Activated T-cell treated with anti-CD3 and anti-CD28 coated beads, Interleukin-2, amount 50 U/mL, for 72 hours (primary cell): ENCODE results near the gene UNC5C. TPM values are rescaled to one million over a fixed set of nuclear protein-coding genes. Genes with fewer than 3 reads are reported as not detected.
"Not testable (repeated sequence)": the region's sequence is repeated elsewhere in the genome, so short reads cannot be mapped to it uniquely, and the experiment has no call there.

Source experiments
- ATAC-seq, 2 donors: fragments of 150-1000 bp; cut with Tn5 transposase; replicated peaks in 1 of 2; 2 replicates each; pipeline ENCODE4 v1.10.0; 2021; ENCODE audit warnings: moderate library complexity in 2 of 2, mild to moderate bottlenecking in 1 of 2
- DNase-seq, 2 donors: peaks; one replicate each; pipeline ENCODE4 v3.0.0; 2021 to 2022; ENCODE audit warnings: mixed read lengths in 1 of 2
- H3K27ac Mint-ChIP-seq: one replicate; pipeline ENCODE4 v1.8.0; 2022; ENCODE audit warnings: mild to moderate bottlenecking, moderate library complexity, mixed read lengths
- H3K27me3 Mint-ChIP-seq: one replicate; pipeline ENCODE4 v1.8.0; 2022; ENCODE audit warnings: low read depth, mixed read lengths
- H3K36me3 Mint-ChIP-seq, 2 donors: one replicate each; pipeline ENCODE4 v1.8.0; 2022; ENCODE audit warnings: mixed read lengths in 2 of 2, mild to moderate bottlenecking in 1 of 2; ENCODE audit not compliant: insufficient read depth in 2 of 2
- H3K4me1 Mint-ChIP-seq: one replicate; pipeline ENCODE4 v1.8.0; 2022; ENCODE audit warnings: low read depth, mixed read lengths
- H3K4me3 Mint-ChIP-seq, 2 donors: one replicate each; pipeline ENCODE4 v1.8.0; 2022; ENCODE audit warnings: mild to moderate bottlenecking in 2 of 2, mixed read lengths in 2 of 2, moderate library complexity in 2 of 2
- H3K9me3 Mint-ChIP-seq, 2 donors: one replicate each; pipeline ENCODE4 v1.8.0; 2022; ENCODE audit warnings: mixed read lengths in 2 of 2
- total RNA-seq, 2 donors: library from RNA; stranded (reverse); gene quantifications; one replicate each; pipeline ENCODE4 v1.2.3, GENCODE V29; 2022

Gene UNC5C
- total RNA-seq, 2 donors from 2014 or later = 0.14 to 0.21 TPM

DNA sequence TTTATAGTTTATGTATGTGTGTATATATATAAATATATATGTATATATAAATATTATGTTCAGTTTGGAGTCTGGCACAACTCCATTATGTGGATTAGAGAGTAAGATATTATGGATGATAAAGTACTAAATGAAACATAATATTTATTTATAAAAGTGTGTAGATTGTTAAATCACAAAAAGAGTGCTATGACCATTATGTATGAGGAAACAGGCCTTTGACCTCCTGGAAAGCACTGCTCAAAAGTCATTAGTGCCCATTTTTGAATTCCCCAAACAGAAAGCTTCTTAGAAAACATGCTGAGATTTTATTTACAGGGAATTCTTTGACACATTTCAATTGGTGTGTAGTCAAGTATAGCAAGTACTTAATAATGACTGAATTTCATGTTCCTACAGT lies 391.2 kb downstream of the UNC5C start:
- Mint-ChIP-seq H3K4me1 (peaks cover 31% of the 10 kb centered on the region), H3K27me3 (no peaks in the 10 kb centered on the region), H3K9me3 (no peaks in the 10 kb centered on the region), H3K4me3 (no peak overlapping the region), H3K36me3 (no peaks in the 10 kb centered on the region), H3K27ac (no peak overlapping the region)
- ATAC-seq (no peak), DNase-seq (no peak)

GRCh38 chr4:95156452-95156765 lies 392.4 kb downstream of the UNC5C start:
- no peaks in the 10 kb centered on the region for H3K9me3 Mint-ChIP-seq
- ATAC-seq (no peak), DNase-seq (no peak)
- H3K27ac Mint-ChIP-seq = no peak overlapping the region
- H3K27me3 Mint-ChIP-seq = no peaks in the 10 kb centered on the region
- H3K4me1 Mint-ChIP-seq = peaks cover 31% of the 10 kb centered on the region
- H3K36me3 Mint-ChIP-seq = no peaks in the 10 kb centered on the region
- H3K4me3 Mint-ChIP-seq = peak overlapping the region in 1 of 2 donors; percentile 75

- Mint-ChIP-seq H3K36me3 (no peaks in the 10 kb centered on the region), H3K27ac (peak overlapping the region; percentile 80), H3K9me3 (no peaks in the 10 kb centered on the region), H3K4me3 (peak overlapping the region; percentile 46 to 75), H3K27me3 (no peaks in the 10 kb centered on the region), H3K4me1 (peaks cover 31% of the 10 kb centered on the region)
- peak; percentile 72 to 74 for ATAC-seq
- peak in 1 of 2 donors; percentile 9 for DNase-seq
These were observed 392.9 kb downstream of the UNC5C start for GRCh38 chr4:95155759-95156451.

GRCh38 chr4:95153182-95153581 lies 395.6 kb downstream of the UNC5C start:
- H3K36me3 Mint-ChIP-seq = no peaks in the 10 kb centered on the region
- no peak for DNase-seq
- ATAC-seq = no peak
- H3K9me3 Mint-ChIP-seq = no peaks in the 10 kb centered on the region
- H3K27me3 Mint-ChIP-seq = no peaks in the 10 kb centered on the region
- H3K4me3 Mint-ChIP-seq = no peak overlapping the region
- H3K4me1 Mint-ChIP-seq = peaks cover 14% of the 10 kb centered on the region
- no peak overlapping the region for H3K27ac Mint-ChIP-seq

DNA sequence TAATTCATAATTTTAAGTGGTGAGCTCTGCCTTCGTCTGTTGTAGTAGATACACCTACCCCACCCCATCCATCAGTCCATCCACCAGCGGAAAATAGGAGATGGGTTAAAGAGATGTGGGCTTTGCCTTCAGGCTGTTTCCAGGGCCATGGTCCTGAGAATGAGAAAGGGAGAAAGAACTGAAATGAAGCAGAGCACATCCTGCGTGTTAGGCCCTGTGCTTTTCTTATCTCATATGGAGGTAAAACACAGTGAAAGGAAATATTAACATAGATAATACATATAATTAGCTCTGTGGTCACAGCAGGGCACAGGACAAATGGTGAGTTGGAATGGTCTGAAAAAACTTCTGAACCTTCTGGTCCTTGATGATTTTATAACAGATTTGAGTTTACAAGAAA lies 397.5 kb downstream of the UNC5C start:
- no peaks in the 10 kb centered on the region for H3K9me3 Mint-ChIP-seq
- no peak overlapping the region for H3K27ac Mint-ChIP-seq
- H3K4me3 Mint-ChIP-seq = no peak overlapping the region
- peaks cover 13% of the 10 kb centered on the region for H3K4me1 Mint-ChIP-seq
- no peaks in the 10 kb centered on the region for H3K36me3 Mint-ChIP-seq
- H3K27me3 Mint-ChIP-seq = no peaks in the 10 kb centered on the region
- no peak for ATAC-seq
- no peak for DNase-seq

DNA sequence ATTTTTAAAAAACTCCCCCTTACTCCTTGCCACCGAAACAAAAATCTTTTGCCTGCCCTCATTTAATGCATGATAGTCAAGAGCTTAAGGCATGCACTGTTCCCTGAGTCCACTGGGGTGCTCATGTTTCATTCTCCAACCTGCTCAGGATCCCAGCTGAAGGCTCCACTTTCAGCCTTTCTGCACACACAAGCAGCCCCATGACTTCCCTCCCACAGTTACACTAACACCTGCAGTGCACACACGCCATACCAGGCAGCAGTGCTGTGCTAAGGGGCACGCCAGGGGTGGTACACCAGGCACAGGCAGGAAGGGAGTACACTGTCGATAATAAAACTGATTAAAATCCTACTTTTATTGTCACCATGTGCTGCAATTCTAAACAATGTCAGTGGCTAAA lies 405.8 kb downstream of the UNC5C start:
- Mint-ChIP-seq H3K4me3 (no peak overlapping the region), H3K27me3 (peaks cover 12% of the 10 kb centered on the region), H3K36me3 (peaks cover 0 to 5% of the 10 kb centered on the region in 2 donors), H3K9me3 (peaks cover 6 to 7% of the 10 kb centered on the region in 2 donors), H3K4me1 (no peaks in the 10 kb centered on the region), H3K27ac (no peak overlapping the region)
- no peak for DNase-seq
- no peak for ATAC-seq

DNA sequence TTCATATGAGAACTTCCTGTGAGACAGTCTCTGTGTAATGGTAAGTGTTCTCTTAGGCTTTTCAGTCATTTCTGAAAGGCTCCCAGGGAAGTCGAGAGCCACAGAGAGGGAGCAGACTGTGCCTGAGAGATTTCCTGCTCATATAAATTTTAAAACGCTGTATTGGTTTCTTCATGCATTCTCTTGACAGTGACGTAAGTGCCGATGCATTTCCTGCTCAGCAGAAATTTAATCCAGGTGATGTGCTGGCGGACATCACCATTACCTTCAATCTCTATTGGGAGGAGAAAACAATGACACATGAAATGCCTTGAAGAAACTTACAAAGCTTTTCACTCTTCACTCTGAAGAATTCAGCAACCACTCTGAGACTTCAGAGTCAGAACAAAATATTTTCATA lies 407.4 kb downstream of the UNC5C start:
- no peak for ATAC-seq
- no peak for DNase-seq
- H3K36me3 Mint-ChIP-seq = peaks cover 0 to 8% of the 10 kb centered on the region in 2 donors
- peaks cover 12% of the 10 kb centered on the region for H3K27me3 Mint-ChIP-seq
- no peak overlapping the region for H3K4me3 Mint-ChIP-seq
- peaks cover 7 to 11% of the 10 kb centered on the region in 2 donors for H3K9me3 Mint-ChIP-seq
- no peaks in the 10 kb centered on the region for H3K4me1 Mint-ChIP-seq
- H3K27ac Mint-ChIP-seq = no peak overlapping the region

DNA sequence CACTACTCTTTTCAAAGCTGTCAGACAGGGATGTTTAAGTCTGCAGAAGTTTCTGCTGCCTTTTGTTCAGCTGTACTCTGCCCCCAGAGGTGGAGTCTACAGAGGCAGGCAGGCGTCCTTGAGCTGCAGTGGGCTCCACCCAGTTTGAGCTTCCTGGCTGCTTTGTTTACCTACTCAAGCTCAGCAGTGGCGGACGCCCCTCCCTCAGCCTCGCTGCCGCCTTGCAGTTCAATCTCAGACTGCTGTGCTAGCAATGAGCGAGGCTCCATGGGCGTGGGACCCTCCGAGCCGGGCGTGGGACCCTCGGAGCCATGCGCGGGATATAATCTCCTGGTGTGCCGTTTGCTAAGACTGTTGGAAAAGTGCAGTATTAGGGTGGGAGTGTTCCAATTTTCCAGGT lies 409.3 kb downstream of the UNC5C start:
- not testable (repeated sequence) for H3K4me1 Mint-ChIP-seq, ATAC-seq, H3K36me3 Mint-ChIP-seq, DNase-seq, H3K4me3 Mint-ChIP-seq, H3K27ac Mint-ChIP-seq
- Mint-ChIP-seq H3K9me3 (peaks cover 7 to 11% of the 10 kb centered on the region in 2 donors), H3K27me3 (peaks cover 12% of the 10 kb centered on the region)

GRCh38 chr4:95134016-95134415 lies 414.8 kb downstream of the UNC5C start:
- not testable (repeated sequence) for ATAC-seq, H3K4me3 Mint-ChIP-seq, H3K27ac Mint-ChIP-seq, H3K36me3 Mint-ChIP-seq, H3K9me3 Mint-ChIP-seq, DNase-seq, H3K4me1 Mint-ChIP-seq, H3K27me3 Mint-ChIP-seq

DNA sequence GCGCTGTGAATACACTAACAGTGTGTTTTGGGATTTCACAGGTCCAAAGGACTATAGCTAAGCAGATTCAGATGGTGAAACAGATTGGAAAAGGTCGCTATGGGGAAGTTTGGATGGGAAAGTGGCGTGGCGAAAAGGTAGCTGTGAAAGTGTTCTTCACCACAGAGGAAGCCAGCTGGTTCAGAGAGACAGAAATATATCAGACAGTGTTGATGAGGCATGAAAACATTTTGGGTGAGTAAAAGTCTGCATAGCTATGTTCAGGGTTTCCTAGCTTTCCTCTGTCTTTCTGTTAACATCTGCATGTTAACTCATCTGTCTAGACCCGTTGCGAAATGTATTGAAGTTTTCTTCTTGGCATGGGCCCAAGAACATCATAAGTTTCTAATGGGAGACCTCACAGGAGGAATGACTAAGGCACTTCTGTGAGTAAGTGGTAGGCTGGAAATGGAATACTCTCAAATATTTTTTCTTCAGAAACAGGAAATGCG lies 418.9 kb downstream of the UNC5C start:
- peak; percentile 51 to 78 for ATAC-seq

GRCh38 chr4:95129031-95129430 lies 419.7 kb downstream of the UNC5C start:
- Mint-ChIP-seq H3K27ac (no peak overlapping the region), H3K4me1 (peaks cover 9% of the 10 kb centered on the region), H3K27me3 (no peaks in the 10 kb centered on the region), H3K9me3 (no peaks in the 10 kb centered on the region), H3K4me3 (no peak overlapping the region), H3K36me3 (no peaks in the 10 kb centered on the region)
- no peak for DNase-seq
- ATAC-seq = no peak

More for the DNA sequence above, 418.9 kb downstream of the UNC5C start:
- Mint-ChIP-seq H3K27ac (no peak overlapping the region), H3K27me3 (no peaks in the 10 kb centered on the region), H3K36me3 (peaks cover 0 to under 1% of the 10 kb centered on the region in 2 donors), H3K4me3 (no peak overlapping the region), H3K9me3 (no peaks in the 10 kb centered on the region), H3K4me1 (peaks cover 9% of the 10 kb centered on the region)
- DNase-seq = no peak

DNA sequence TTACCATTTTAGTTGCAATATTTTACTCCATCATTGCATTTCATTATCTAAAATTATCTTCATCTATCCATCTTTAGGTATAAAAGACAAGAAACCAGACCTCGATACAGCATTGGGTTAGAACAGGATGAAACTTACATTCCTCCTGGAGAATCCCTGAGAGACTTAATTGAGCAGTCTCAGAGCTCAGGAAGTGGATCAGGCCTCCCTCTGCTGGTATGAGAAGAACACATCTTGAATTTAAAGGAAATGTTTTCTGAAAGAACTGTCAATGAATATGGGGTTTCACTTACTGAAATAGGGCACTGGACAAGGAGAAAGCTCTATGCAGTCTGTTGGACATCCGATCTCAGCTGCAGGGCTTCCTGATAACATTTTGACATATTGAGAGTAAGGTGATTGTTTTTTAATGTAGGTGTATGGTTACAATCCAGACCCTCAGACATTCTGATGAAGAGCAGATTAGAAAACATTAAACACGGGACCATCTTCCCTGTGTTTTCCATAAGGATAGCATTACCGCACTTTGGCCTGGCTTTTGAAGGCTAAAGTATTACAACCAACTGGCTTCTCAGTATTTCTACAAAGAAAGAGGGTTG lies 423.8 kb downstream of the UNC5C start:
- Mint-ChIP-seq H3K4me3 (no peak overlapping the region), H3K36me3 (no peaks in the 10 kb centered on the region), H3K4me1 (peaks cover 4% of the 10 kb centered on the region), H3K27me3 (no peaks in the 10 kb centered on the region), H3K27ac (no peak overlapping the region), H3K9me3 (no peaks in the 10 kb centered on the region)
- no peak for ATAC-seq
- DNase-seq = no peak

GRCh38 chr4:95122001-95122400 lies 426.8 kb downstream of the UNC5C start:
- Mint-ChIP-seq H3K4me3 (no peak overlapping the region), H3K27ac (no peak overlapping the region), H3K4me1 (no peaks in the 10 kb centered on the region), H3K9me3 (no peaks in the 10 kb centered on the region), H3K27me3 (no peaks in the 10 kb centered on the region), H3K36me3 (no peaks in the 10 kb centered on the region)
- no peak for DNase-seq
- ATAC-seq = no peak

DNA sequence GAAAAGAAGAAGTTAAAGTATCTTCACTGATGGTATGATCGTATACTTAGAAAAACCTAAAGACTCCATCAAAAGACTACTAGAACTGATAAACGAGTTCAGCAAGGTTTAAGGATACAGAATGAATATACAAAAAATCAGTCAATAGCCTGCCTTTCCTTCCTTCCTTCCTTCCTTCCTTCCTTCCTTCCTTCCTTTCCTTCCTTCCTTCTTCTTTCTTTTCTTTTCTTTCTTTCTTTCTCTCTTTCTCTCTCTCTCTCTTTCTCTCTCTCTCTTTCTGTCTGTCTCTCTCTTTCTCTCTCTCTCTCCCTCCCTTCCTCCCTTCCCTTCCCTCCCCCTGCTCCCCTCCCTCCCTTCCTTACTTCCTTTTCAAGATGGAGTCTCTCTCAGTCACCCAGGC lies 428.3 kb downstream of the UNC5C start:
- Mint-ChIP-seq H3K27me3 (no peaks in the 10 kb centered on the region), H3K9me3 (no peaks in the 10 kb centered on the region), H3K4me1 (no peaks in the 10 kb centered on the region), H3K27ac (no peak overlapping the region), H3K4me3 (no peak overlapping the region), H3K36me3 (no peaks in the 10 kb centered on the region)
- no peak for ATAC-seq
- no peak for DNase-seq
